Measurements from ENCODE around the gene RASIP1. TPM values are rescaled to one million over a fixed set of nuclear protein-coding genes. Genes with fewer than 3 reads are reported as not detected.
A peak's percentile ranks its signal among the peaks of the same experiment; 100 is the strongest.

RASIP1 gene
- total RNA-seq, 1 experiment from 2014 or later: not detected

GRCh38 chr19:48741129-48741999 lies 954 bp upstream of the RASIP1 start:
- Histone ChIP-seq H3K4me2 (ENCODE audit: low read depth, low read length, poor library complexity, severe bottlenecking) (no peak overlapping the region), H3K36me3 (ENCODE audit: insufficient read depth, low read length) (no peaks in the 10 kb centered on the region), H3K9me3 (ENCODE audit: low read length) (no peaks in the 10 kb centered on the region), H3K9me2 (replicated peaks; ENCODE audit: insufficient read depth, low read length) (no peaks in the 10 kb centered on the region), H3K27ac (ENCODE audit: low read length) (no peak overlapping the region), H3K9ac (ENCODE audit: low read length) (no peak overlapping the region), H3K27me3 (ENCODE audit: low read length) (no peaks in the 10 kb centered on the region), H3K4me1 (ENCODE audit: low read length) (peaks cover 3% of the 10 kb centered on the region; the same call in 1 of the 2 replicates), H3K79me2 (ENCODE audit: low read length) (no peaks in the 10 kb centered on the region), H2AFZ (ENCODE audit: low read length) (0 out of 2 replicates have a peak overlapping the region, but pooled peaks have one; percentile 4), H3K4me3 (ENCODE audit: low read length) (no peak overlapping the region), H4K20me1 (ENCODE audit: insufficient read depth, low read depth, low read length) (no peaks in the 10 kb centered on the region)
- DNase-seq: peak; percentile 88

DNA sequence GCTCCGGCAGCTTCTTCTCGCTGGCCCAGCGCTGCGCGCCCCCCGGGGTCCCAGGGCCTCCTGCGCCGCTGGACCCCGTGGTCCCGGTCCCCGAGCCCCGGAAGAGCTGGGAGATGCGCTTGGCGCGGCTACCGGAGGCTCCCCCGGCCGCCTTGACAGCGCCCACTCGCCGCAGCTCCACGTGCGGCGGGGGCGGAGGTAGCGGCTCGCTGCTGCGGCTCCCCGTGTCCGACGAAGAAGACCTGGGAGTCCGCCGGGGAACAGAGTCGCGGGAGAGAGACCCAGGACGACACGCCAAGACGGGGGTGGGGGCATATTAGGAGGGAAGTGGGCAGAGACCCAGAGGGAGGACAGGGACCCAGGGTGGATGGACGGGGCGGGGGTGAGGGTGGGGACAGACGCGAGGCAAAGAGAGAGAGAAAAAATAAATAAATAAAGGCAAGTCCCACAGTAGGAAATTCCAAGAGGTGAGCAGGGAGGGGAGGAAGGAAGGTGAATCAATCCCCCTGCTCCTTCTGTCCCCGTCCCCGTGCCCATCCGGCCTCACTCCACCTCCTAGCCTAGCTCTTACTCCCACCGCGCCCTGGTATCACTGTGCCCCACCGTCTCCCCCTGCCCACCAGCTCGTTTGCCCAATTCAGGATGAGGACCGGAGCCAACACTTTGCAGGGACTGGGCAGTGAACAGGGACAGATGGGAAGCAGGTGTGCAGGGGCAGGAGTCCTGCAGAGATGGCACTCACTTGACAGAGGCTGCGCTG lies 826 bp downstream of the RASIP1 start:
- Histone ChIP-seq H3K36me3 (ENCODE audit: insufficient read depth, low read length) (no peaks in the 10 kb centered on the region), H3K27me3 (ENCODE audit: low read length) (no peaks in the 10 kb centered on the region), H4K20me1 (ENCODE audit: insufficient read depth, low read depth, low read length) (no peaks in the 10 kb centered on the region), H3K9me2 (replicated peaks; ENCODE audit: insufficient read depth, low read length) (no peaks in the 10 kb centered on the region), H3K9me3 (ENCODE audit: low read length) (no peaks in the 10 kb centered on the region), H3K4me2 (ENCODE audit: low read depth, low read length, poor library complexity, severe bottlenecking) (peak overlapping the region; percentile 15), H2AFZ (ENCODE audit: low read length) (no peak overlapping the region), H3K4me1 (ENCODE audit: low read length) (peaks cover 3% of the 10 kb centered on the region; the same call in 1 of the 2 replicates), H3K27ac (ENCODE audit: low read length) (no peak overlapping the region), H3K4me3 (ENCODE audit: low read length) (no peak overlapping the region), H3K79me2 (ENCODE audit: low read length) (no peaks in the 10 kb centered on the region), H3K9ac (ENCODE audit: low read length) (no peak overlapping the region)
- no peak for DNase-seq

GRCh38 chr19:48738557-48739403 lies 1.6 kb downstream of the RASIP1 start:
- Histone ChIP-seq H3K4me2 (ENCODE audit: low read depth, low read length, poor library complexity, severe bottlenecking) (peak overlapping the region; percentile 15), H3K27ac (ENCODE audit: low read length) (no peak overlapping the region), H3K9ac (ENCODE audit: low read length) (no peak overlapping the region), H3K9me2 (replicated peaks; ENCODE audit: insufficient read depth, low read length) (no peaks in the 10 kb centered on the region), H3K4me1 (ENCODE audit: low read length) (peaks cover 3% of the 10 kb centered on the region; the same call in 1 of the 2 replicates), H2AFZ (ENCODE audit: low read length) (no peak overlapping the region), H3K9me3 (ENCODE audit: low read length) (no peaks in the 10 kb centered on the region), H3K27me3 (ENCODE audit: low read length) (no peaks in the 10 kb centered on the region), H3K4me3 (ENCODE audit: low read length) (no peak overlapping the region), H3K36me3 (ENCODE audit: insufficient read depth, low read length) (no peaks in the 10 kb centered on the region), H4K20me1 (ENCODE audit: insufficient read depth, low read depth, low read length) (no peaks in the 10 kb centered on the region), H3K79me2 (ENCODE audit: low read length) (no peaks in the 10 kb centered on the region)
- DNase-seq: peak; percentile 96

GRCh38 chr19:48737360-48737998 lies 2.9 kb downstream of the RASIP1 start:
- Histone ChIP-seq H3K4me2 (ENCODE audit: low read depth, low read length, poor library complexity, severe bottlenecking) (no peak overlapping the region), H3K4me1 (ENCODE audit: low read length) (peaks cover 3% of the 10 kb centered on the region; the same call in 1 of the 2 replicates)

DNA sequence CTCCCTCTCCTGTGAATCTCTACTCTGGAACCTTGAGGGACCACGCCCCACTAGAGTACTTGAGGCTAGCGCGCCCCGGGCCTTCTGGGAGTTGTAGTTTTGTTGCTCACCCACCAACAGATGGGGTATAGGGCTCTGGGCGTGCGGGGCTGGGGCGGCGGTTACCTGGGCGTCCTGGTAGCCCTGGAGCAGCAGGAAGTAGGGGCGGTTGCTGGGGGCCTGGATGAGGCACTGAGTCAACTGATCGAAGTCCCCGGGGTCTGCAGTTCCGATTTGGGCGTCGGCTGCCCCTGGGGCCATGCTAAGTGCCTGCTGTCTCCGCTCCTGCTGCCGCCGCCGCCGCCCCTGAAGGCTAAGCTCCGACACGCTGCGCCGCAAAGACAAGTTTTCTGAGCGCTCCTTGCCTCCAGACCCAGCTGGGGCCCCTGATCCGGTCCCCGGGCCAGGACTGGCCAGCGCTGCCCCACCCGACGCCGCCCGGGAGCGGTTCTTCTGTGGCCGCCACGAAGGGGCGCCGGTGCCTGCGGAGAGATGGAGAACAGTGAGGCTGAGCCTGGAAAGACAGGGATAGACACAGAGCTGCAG lies 5.3 kb downstream of the RASIP1 start:
- H3K9me2 ChIP-seq (replicated peaks; ENCODE audit: insufficient read depth, low read length): no peaks in the 10 kb centered on the region
- H3K27me3 ChIP-seq (ENCODE audit: low read length): no peaks in the 10 kb centered on the region
- peaks cover 3% of the 10 kb centered on the region; the same call in 1 of the 2 replicates for H3K4me1 ChIP-seq (ENCODE audit: low read length)
- H3K36me3 ChIP-seq (ENCODE audit: insufficient read depth, low read length): no peaks in the 10 kb centered on the region
- H2AFZ ChIP-seq (ENCODE audit: low read length): no peak overlapping the region
- no peaks in the 10 kb centered on the region for H3K9me3 ChIP-seq (ENCODE audit: low read length)
- no peak overlapping the region for H3K4me3 ChIP-seq (ENCODE audit: low read length)
- H4K20me1 ChIP-seq (ENCODE audit: insufficient read depth, low read depth, low read length): no peaks in the 10 kb centered on the region
- H3K4me2 ChIP-seq (ENCODE audit: low read depth, low read length, poor library complexity, severe bottlenecking): no peak overlapping the region
- H3K79me2 ChIP-seq (ENCODE audit: low read length): no peaks in the 10 kb centered on the region
- H3K27ac ChIP-seq (ENCODE audit: low read length): no peak overlapping the region
- no peak overlapping the region for H3K9ac ChIP-seq (ENCODE audit: low read length)
- DNase-seq: no peak

More at GRCh38 chr19:48737360-48737998, 2.9 kb downstream of the RASIP1 start:
- no peaks in the 10 kb centered on the region for H3K36me3 ChIP-seq (ENCODE audit: insufficient read depth, low read length)
- no peak overlapping the region for H2AFZ ChIP-seq (ENCODE audit: low read length)
- H3K9ac ChIP-seq (ENCODE audit: low read length): no peak overlapping the region
- no peak overlapping the region for H3K27ac ChIP-seq (ENCODE audit: low read length)
- no peaks in the 10 kb centered on the region for H3K9me2 ChIP-seq (replicated peaks; ENCODE audit: insufficient read depth, low read length)
- no peaks in the 10 kb centered on the region for H3K27me3 ChIP-seq (ENCODE audit: low read length)
- no peaks in the 10 kb centered on the region for H4K20me1 ChIP-seq (ENCODE audit: insufficient read depth, low read depth, low read length)
- DNase-seq: no peak
- no peaks in the 10 kb centered on the region for H3K9me3 ChIP-seq (ENCODE audit: low read length)
- no peak overlapping the region for H3K4me3 ChIP-seq (ENCODE audit: low read length)
- H3K79me2 ChIP-seq (ENCODE audit: low read length): no peaks in the 10 kb centered on the region

DNA sequence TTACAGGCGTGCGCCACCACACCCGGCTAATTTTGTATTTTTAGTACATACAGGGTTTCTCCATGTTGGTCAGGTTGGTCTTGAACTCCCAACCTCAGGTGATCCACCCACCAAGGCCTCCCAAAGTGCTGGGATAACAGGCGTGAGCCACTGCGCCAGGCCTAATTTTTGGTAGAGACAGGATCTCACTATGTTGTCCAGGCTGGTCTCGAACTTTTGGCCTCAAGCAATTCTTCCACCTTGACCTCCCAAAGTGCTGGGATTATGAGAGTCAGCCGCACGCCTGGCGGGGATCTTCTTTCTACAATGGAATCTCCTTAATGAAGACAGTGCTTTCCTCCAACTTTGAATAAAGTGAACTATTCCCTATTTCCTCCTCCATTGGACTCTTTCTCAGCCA lies 5.8 kb downstream of the RASIP1 start:
- Histone ChIP-seq H3K9me3 (ENCODE audit: low read length) (no peaks in the 10 kb centered on the region), H3K4me2 (ENCODE audit: low read depth, low read length, poor library complexity, severe bottlenecking) (no peak overlapping the region), H3K9me2 (replicated peaks; ENCODE audit: insufficient read depth, low read length) (no peaks in the 10 kb centered on the region), H4K20me1 (ENCODE audit: insufficient read depth, low read depth, low read length) (no peaks in the 10 kb centered on the region), H3K4me1 (ENCODE audit: low read length) (peaks cover 3% of the 10 kb centered on the region; the same call in 1 of the 2 replicates), H3K4me3 (ENCODE audit: low read length) (no peak overlapping the region), H3K27me3 (ENCODE audit: low read length) (no peaks in the 10 kb centered on the region), H3K36me3 (ENCODE audit: insufficient read depth, low read length) (no peaks in the 10 kb centered on the region), H3K27ac (ENCODE audit: low read length) (no peak overlapping the region), H3K9ac (ENCODE audit: low read length) (no peak overlapping the region), H2AFZ (ENCODE audit: low read length) (no peak overlapping the region), H3K79me2 (ENCODE audit: low read length) (no peaks in the 10 kb centered on the region)
- no peak for DNase-seq

DNA sequence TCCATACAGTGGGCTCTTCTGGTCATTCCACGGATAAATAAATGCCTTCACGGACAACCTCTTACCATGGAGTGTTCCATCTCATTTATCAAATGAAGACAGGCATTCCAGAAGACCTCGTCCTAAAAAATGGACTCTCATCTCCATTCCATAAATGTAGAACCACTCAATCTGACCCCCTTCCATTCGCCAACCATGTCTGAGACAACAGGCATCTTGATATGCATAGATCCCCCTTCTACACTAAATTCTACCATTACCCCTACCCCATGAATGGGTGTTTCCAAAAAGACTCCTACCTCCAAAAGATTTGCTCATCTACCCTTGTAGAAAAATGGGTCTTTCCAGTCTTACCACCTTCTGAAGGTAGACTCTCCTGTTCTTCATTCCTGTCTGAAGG lies 9.0 kb downstream of the RASIP1 start:
- H3K4me1 ChIP-seq (ENCODE audit: low read length): no peaks in the 10 kb centered on the region; the same call in 1 of the 2 replicates
- no peaks in the 10 kb centered on the region for H3K27me3 ChIP-seq (ENCODE audit: low read length)
- no peaks in the 10 kb centered on the region for H3K79me2 ChIP-seq (ENCODE audit: low read length)
- peaks cover 3% of the 10 kb centered on the region; the same call in 1 of the 2 replicates for H3K9me3 ChIP-seq (ENCODE audit: low read length)
- no peak overlapping the region for H3K9ac ChIP-seq (ENCODE audit: low read length)
- no peak overlapping the region for H3K27ac ChIP-seq (ENCODE audit: low read length)
- H4K20me1 ChIP-seq (ENCODE audit: insufficient read depth, low read depth, low read length): no peaks in the 10 kb centered on the region
- no peaks in the 10 kb centered on the region for H3K36me3 ChIP-seq (ENCODE audit: insufficient read depth, low read length)
- H3K9me2 ChIP-seq (replicated peaks; ENCODE audit: insufficient read depth, low read length): no peaks in the 10 kb centered on the region
- H2AFZ ChIP-seq (ENCODE audit: low read length): no peak overlapping the region
- no peak overlapping the region for H3K4me2 ChIP-seq (ENCODE audit: low read depth, low read length, poor library complexity, severe bottlenecking)
- no peak for DNase-seq
- H3K4me3 ChIP-seq (ENCODE audit: low read length): no peak overlapping the region

Data from Karpas-422 (cell line).